Fibroblast of lung (primary cell): ENCODE results near the gene EXOC2.

ENCODE experiments used
- EZH2 ChIP-seq: IDR thresholded peaks from 2 replicates; pipeline ENCODE4 v1.5.1; 2012; ENCODE audit warnings: low read length, control low read depth, mild to moderate bottlenecking; ENCODE audit errors: missing control alignments
- TF ChIP-seq, protein P1 (sequence below), 2 donors: IDR thresholded peaks in 1 of 2; conservative IDR thresholded peaks in 1 of 2; 1 replicate in 1 of 2; 2 replicates in 1 of 2; pipeline ENCODE4 v1.5.1; 2011 to 2012; ENCODE audit warnings: low read length in 2 of 2, control low read depth in 1 of 2, inconsistent platforms in 1 of 2, low read depth in 1 of 2, mild to moderate bottlenecking in 1 of 2

DNA sequence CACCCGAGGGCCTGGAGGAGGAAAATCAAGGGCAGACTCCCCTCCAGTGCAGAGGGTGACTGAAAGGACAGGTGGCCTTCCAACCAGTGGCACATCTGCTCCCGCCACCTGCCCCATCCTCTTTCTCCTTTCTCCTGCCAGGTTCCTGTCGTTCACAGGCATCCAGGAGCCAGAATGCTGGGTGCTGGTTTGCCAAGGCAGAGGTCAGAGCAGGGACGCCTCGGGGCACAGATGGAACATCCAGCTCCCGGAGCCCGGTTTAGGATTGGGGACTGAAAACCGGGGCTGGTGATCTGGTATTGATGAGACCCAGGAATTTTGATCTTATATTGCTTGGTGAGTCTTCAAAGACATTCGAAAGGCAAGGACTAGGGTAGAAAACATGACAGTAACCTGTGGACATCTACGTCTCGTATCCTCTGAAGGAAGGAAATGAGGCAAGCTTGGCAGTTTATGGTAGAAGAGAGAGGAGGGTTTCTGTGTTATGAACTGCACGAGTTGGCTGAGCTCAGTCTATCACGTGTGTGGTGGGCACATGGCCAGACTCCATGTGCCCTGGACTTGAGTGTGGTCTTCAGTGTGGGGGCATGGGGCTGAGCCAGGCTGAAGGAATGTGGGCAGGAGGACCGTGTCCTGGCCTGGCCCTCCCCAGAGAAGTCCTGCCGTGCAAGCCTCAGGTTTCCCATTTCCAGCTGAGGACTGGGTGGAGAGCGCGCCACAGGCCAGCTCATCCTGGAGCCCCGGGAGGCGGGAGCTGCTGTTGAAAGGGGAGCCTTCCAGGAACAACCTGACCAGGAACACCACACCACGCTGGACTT lies 227.2 kb downstream of the EXOC2 start:
- TF ChIP-seq, protein P1, sequence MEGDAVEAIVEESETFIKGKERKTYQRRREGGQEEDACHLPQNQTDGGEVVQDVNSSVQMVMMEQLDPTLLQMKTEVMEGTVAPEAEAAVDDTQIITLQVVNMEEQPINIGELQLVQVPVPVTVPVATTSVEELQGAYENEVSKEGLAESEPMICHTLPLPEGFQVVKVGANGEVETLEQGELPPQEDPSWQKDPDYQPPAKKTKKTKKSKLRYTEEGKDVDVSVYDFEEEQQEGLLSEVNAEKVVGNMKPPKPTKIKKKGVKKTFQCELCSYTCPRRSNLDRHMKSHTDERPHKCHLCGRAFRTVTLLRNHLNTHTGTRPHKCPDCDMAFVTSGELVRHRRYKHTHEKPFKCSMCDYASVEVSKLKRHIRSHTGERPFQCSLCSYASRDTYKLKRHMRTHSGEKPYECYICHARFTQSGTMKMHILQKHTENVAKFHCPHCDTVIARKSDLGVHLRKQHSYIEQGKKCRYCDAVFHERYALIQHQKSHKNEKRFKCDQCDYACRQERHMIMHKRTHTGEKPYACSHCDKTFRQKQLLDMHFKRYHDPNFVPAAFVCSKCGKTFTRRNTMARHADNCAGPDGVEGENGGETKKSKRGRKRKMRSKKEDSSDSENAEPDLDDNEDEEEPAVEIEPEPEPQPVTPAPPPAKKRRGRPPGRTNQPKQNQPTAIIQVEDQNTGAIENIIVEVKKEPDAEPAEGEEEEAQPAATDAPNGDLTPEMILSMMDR (conservative IDR thresholded peaks at IDR 0.05 in 1 of 2, IDR thresholded peaks at IDR 0.05 in 1 of 2; ENCODE audit: low read depth in 1 of 2, low read length in 2 of 2) = no peak
- no peak for TF ChIP-seq EZH2
